Neural progenitor cell (in vitro differentiated cells): ENCODE data around the gene CAPG. TPM values are rescaled to one million over a fixed set of nuclear protein-coding genes. Genes with fewer than 3 reads are reported as not detected.

Source experiments
- DNase-seq: peaks from one replicate; pipeline ENCODE4 v3.0.0-alpha.2; 2016; ENCODE audit warnings: low spot score
- H2AFZ ChIP-seq: fragments of 200-600 bp; sonication (generic); replicated peaks from 2 replicates; pipeline ENCODE4 v1.6.1; 2016; ENCODE audit warnings: antibody characterized with exemption
- H3F3A ChIP-seq: fragments of 200-600 bp; sonication (generic); 2 replicates; pipeline ENCODE4 v1.6.1; 2016; ENCODE audit warnings: antibody characterized with exemption, low read depth
- H3K27ac ChIP-seq: fragments of 200-600 bp; sonication (generic); 2 replicates; pipeline ENCODE4 v1.5.1; 2016; ENCODE audit warnings: mild to moderate bottlenecking
- H3K27me3 ChIP-seq: fragments of 200-600 bp; sonication (generic); 2 replicates; pipeline ENCODE4 v1.6.1; 2016; ENCODE audit warnings: mild to moderate bottlenecking, moderate library complexity
- H3K36me3 ChIP-seq: fragments of 200-600 bp; sonication (generic); 2 replicates; pipeline ENCODE4 v1.5.1; 2016
- H3K4me1 ChIP-seq: fragments of 200-600 bp; sonication (generic); 2 replicates; pipeline ENCODE4 v1.6.1; 2016; ENCODE audit warnings: mixed run types
- H3K4me2 ChIP-seq: fragments of 200-600 bp; sonication (generic); 2 replicates; pipeline ENCODE4 v1.6.1; 2016
- H3K4me3 ChIP-seq: fragments of 200-600 bp; sonication (generic); 2 replicates; pipeline ENCODE4 v1.5.1; 2016
- H3K79me2 ChIP-seq: fragments of 200-600 bp; sonication (generic); 2 replicates; pipeline ENCODE4 v1.6.1; 2016; ENCODE audit warnings: low read depth
- H3K9ac ChIP-seq: fragments of 200-600 bp; sonication (generic); 2 replicates; pipeline ENCODE4 v1.6.1; 2016
- H3K9me3 ChIP-seq: fragments of 200-600 bp; sonication (generic); 2 replicates; pipeline ENCODE4 v1.5.1; 2016; ENCODE audit warnings: low read depth
- H4K20me1 ChIP-seq: fragments of 200-600 bp; sonication (generic); 2 replicates; pipeline ENCODE4 v1.6.1; 2016; ENCODE audit warnings: low read depth
- H3K27ac Mint-ChIP-seq: 3 replicates; pipeline ENCODE4 v1.8.0; 2021; ENCODE audit warnings: mixed read lengths
- H3K27me3 Mint-ChIP-seq: 2 replicates; pipeline ENCODE4 v1.8.0; 2022; ENCODE audit warnings: low read depth, mild to moderate bottlenecking, inconsistent platforms, moderate library complexity, mixed read lengths; ENCODE audit not compliant: insufficient read depth
- H3K36me3 Mint-ChIP-seq: 3 replicates; pipeline ENCODE4 v1.8.0; 2021; ENCODE audit warnings: mixed read lengths
- H3K4me1 Mint-ChIP-seq: 3 replicates; pipeline ENCODE4 v1.8.0; 2021; ENCODE audit warnings: mixed read lengths
- H3K4me3 Mint-ChIP-seq: 3 replicates; pipeline ENCODE4 v1.8.0; 2021; ENCODE audit warnings: mild to moderate bottlenecking, moderate library complexity, mixed read lengths
- H3K9me3 Mint-ChIP-seq: 3 replicates; pipeline ENCODE4 v1.8.0; 2020; ENCODE audit warnings: mixed read lengths
- EZH2 ChIP-seq: fragments of 200-600 bp; sonication (generic); IDR thresholded peaks from 2 replicates; pipeline ENCODE4 v1.6.1; 2017; ENCODE audit warnings: antibody characterized with exemption, mild to moderate bottlenecking, moderate library complexity
- EZH2phosphoT487 ChIP-seq: fragments of 200-600 bp; sonication (generic); IDR thresholded peaks from 2 replicates; pipeline ENCODE4 v1.6.1; 2017; ENCODE audit warnings: antibody characterized with exemption
- total RNA-seq: library from RNA; depleted of rRNA; stranded (reverse); fragments of >200 nt; gene quantifications from 2 replicates; pipeline ENCODE4 v1.2.3, GENCODE V29; 2015; ENCODE audit warnings: low replicate concordance
- TF ChIP-seq, protein P1 (sequence below): fragments of 200-600 bp; sonication (generic); IDR thresholded peaks from 2 replicates; pipeline ENCODE4 v1.5.1; 2017; ENCODE audit warnings: antibody characterized with exemption, mild to moderate bottlenecking

CAPG gene
- total RNA-seq, 1 donor from 2014 or later, result 23.9 TPM

- peaks cover 19% of the 10 kb centered on the region for H3K4me1 ChIP-seq
- H2AFZ ChIP-seq, result no peak overlapping the region
Observed at GRCh38 chr2:85435981-85436835, 26.0 kb upstream of the CAPG start.

GRCh38 chr2:85435220-85435958 is 25.2 kb upstream of the CAPG start:
- Histone ChIP-seq H2AFZ (no peak overlapping the region), H3K9ac (no peak overlapping the region), H3K36me3 (no peaks in the 10 kb centered on the region), H3F3A (peaks cover 24% of the 10 kb centered on the region), H3K27me3 (peaks cover 11% of the 10 kb centered on the region), H3K4me1 (peaks cover 25% of the 10 kb centered on the region), H3K9me3 (no peaks in the 10 kb centered on the region), H3K4me2 (no peak overlapping the region), H3K4me3 (no peak overlapping the region), H4K20me1 (no peaks in the 10 kb centered on the region), H3K79me2 (no peaks in the 10 kb centered on the region), H3K27ac (no peak overlapping the region)
- Mint-ChIP-seq H3K4me1 (peaks cover 64% of the 10 kb centered on the region), H3K27me3 (peaks cover 11% of the 10 kb centered on the region), H3K36me3 (no peaks in the 10 kb centered on the region), H3K9me3 (no peaks in the 10 kb centered on the region), H3K27ac (peak overlapping the region; percentile 79), H3K4me3 (no peak overlapping the region)
- TF ChIP-seq EZH2phosphoT487, result no peak
- TF ChIP-seq, protein P1, sequence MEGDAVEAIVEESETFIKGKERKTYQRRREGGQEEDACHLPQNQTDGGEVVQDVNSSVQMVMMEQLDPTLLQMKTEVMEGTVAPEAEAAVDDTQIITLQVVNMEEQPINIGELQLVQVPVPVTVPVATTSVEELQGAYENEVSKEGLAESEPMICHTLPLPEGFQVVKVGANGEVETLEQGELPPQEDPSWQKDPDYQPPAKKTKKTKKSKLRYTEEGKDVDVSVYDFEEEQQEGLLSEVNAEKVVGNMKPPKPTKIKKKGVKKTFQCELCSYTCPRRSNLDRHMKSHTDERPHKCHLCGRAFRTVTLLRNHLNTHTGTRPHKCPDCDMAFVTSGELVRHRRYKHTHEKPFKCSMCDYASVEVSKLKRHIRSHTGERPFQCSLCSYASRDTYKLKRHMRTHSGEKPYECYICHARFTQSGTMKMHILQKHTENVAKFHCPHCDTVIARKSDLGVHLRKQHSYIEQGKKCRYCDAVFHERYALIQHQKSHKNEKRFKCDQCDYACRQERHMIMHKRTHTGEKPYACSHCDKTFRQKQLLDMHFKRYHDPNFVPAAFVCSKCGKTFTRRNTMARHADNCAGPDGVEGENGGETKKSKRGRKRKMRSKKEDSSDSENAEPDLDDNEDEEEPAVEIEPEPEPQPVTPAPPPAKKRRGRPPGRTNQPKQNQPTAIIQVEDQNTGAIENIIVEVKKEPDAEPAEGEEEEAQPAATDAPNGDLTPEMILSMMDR, result no peak
- no peak for TF ChIP-seq EZH2
- no peak for DNase-seq

More at GRCh38 chr2:85435981-85436835, 26.0 kb upstream of the CAPG start:
- H3K4me2 ChIP-seq, result no peak overlapping the region
- Mint-ChIP-seq H3K27ac (peak overlapping the region; percentile 33), H3K27me3 (peaks cover 13% of the 10 kb centered on the region), H3K36me3 (no peaks in the 10 kb centered on the region), H3K4me1 (peaks cover 59% of the 10 kb centered on the region), H3K9me3 (no peaks in the 10 kb centered on the region), H3K4me3 (peak overlapping the region; percentile 71)
- peaks cover 11% of the 10 kb centered on the region for H3K27me3 ChIP-seq
- H3K27ac ChIP-seq, result no peak overlapping the region
- no peaks in the 10 kb centered on the region for H3K36me3 ChIP-seq
- H3F3A ChIP-seq, result peaks cover 23% of the 10 kb centered on the region
- H3K9ac ChIP-seq, result no peak overlapping the region
- no peak for DNase-seq
- H3K4me3 ChIP-seq, result no peak overlapping the region
- no peaks in the 10 kb centered on the region for H4K20me1 ChIP-seq
- H3K79me2 ChIP-seq, result no peaks in the 10 kb centered on the region
- no peaks in the 10 kb centered on the region for H3K9me3 ChIP-seq
- TF ChIP-seq, protein P1, result peak; percentile 9
- TF ChIP-seq EZH2, result no peak

- DNase-seq, result no peak
- H3K36me3 ChIP-seq, result no peaks in the 10 kb centered on the region
- H3K27ac Mint-ChIP-seq, result no peak overlapping the region
- no peaks in the 10 kb centered on the region for H3K9me3 Mint-ChIP-seq
- H3K27ac ChIP-seq, result no peak overlapping the region
- H3K4me3 Mint-ChIP-seq, result no peak overlapping the region
- peaks cover 11% of the 10 kb centered on the region for H3K27me3 Mint-ChIP-seq
- no peaks in the 10 kb centered on the region for H3K36me3 Mint-ChIP-seq
- H2AFZ ChIP-seq, result no peak overlapping the region
- no peaks in the 10 kb centered on the region for H3K79me2 ChIP-seq
- H3K9ac ChIP-seq, result no peak overlapping the region
- peaks cover 31% of the 10 kb centered on the region for H3F3A ChIP-seq
- H3K4me3 ChIP-seq, result no peak overlapping the region
- H3K4me1 Mint-ChIP-seq, result peaks cover 70% of the 10 kb centered on the region
- no peaks in the 10 kb centered on the region for H3K9me3 ChIP-seq
- H3K4me1 ChIP-seq, result peaks cover 31% of the 10 kb centered on the region
- H4K20me1 ChIP-seq, result no peaks in the 10 kb centered on the region
- TF ChIP-seq, protein P1, result no peak
- no peak for TF ChIP-seq EZH2phosphoT487
- TF ChIP-seq EZH2, result no peak
- no peak overlapping the region for H3K4me2 ChIP-seq
- H3K27me3 ChIP-seq, result peaks cover 11% of the 10 kb centered on the region
Observed at GRCh38 chr2:85434696-85435095, 24.5 kb upstream of the CAPG start.
